Epithelial cell of esophagus (primary cell): ENCODE measurements around the gene DMAC1.

Experiments used
- DNase-seq: peaks from one replicate; pipeline ENCODE4 v3.0.0; 2010; ENCODE audit warnings: low read depth
- H3K4me3 ChIP-seq: 2 replicates; pipeline ENCODE4 v1.5.1; 2011; ENCODE audit warnings: mild to moderate bottlenecking, low read length, control low read depth
- TF ChIP-seq, protein P1 (sequence below): IDR thresholded peaks from 2 replicates; pipeline ENCODE4 v1.5.1; 2011; ENCODE audit warnings: low read depth, mild to moderate bottlenecking, low read length, control low read depth, inconsistent platforms; ENCODE audit not compliant: insufficient read depth; ENCODE audit errors: missing control alignments

Gene DMAC1

DNA sequence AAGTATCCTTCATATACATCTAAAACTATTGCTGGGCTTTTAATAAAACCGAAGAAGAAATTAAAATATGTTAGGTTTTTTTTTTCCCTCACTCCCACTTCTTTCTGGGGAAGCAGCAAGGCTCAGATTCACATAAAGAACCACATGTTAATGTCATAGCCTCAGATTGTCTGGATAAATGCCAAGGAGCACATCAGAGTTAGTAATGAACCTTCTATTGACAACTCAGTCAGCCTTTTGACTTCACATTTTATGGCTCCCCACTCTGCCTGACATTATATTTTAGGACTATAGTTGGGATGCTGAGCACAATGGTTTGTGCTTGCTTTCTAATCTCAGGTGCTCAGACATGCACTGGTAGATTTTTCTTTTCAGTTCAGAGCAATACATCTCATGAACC, 21.8 kb downstream of the DMAC1 start:
- TF ChIP-seq, protein P1, sequence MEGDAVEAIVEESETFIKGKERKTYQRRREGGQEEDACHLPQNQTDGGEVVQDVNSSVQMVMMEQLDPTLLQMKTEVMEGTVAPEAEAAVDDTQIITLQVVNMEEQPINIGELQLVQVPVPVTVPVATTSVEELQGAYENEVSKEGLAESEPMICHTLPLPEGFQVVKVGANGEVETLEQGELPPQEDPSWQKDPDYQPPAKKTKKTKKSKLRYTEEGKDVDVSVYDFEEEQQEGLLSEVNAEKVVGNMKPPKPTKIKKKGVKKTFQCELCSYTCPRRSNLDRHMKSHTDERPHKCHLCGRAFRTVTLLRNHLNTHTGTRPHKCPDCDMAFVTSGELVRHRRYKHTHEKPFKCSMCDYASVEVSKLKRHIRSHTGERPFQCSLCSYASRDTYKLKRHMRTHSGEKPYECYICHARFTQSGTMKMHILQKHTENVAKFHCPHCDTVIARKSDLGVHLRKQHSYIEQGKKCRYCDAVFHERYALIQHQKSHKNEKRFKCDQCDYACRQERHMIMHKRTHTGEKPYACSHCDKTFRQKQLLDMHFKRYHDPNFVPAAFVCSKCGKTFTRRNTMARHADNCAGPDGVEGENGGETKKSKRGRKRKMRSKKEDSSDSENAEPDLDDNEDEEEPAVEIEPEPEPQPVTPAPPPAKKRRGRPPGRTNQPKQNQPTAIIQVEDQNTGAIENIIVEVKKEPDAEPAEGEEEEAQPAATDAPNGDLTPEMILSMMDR, result no peak
- no peak overlapping the region for H3K4me3 ChIP-seq
- peak; percentile 31 for DNase-seq

DNA sequence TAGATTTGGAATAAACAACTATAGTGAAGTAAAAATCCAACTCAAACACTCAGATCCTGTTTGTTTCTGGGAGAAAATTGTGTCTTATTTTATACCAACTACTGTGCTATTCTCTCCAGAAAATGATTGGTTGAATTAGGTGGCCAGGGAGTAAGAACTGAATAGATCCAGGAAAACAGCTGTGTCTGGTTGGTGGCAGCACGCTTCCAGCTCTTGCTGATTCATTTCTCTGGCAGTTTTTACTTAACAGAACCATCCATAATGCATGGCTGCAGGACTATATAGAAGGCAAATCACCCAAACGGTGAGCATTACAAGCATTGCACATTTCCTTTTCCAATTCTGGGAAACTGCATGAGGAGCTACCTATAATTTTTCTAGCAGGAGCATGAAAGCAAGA, 29.5 kb downstream of the DMAC1 start:
- TF ChIP-seq, protein P1, result no peak
- H3K4me3 ChIP-seq, result no peak overlapping the region
- no peak for DNase-seq

DNA sequence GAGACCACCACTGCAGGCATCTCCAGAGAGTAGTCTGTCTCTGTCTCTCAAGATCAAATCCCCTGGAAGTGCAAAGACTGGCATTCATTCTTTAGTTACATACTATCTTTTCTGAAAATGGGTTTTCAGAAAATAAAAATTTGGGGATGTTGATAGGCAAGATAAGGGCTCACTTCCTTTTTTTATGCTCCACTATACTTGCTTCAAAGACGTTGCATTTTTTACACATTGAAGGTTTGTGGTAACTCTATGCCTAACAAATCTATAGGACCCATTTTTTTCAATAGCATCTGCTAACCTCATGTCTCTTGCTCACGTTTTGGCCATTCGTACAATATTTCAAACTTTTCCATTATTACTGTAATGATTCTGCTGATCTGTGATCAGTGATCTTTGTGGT, 37.0 kb downstream of the DMAC1 start:
- TF ChIP-seq, protein P1, result no peak
- no peak overlapping the region for H3K4me3 ChIP-seq
- DNase-seq, result no peak

DNA sequence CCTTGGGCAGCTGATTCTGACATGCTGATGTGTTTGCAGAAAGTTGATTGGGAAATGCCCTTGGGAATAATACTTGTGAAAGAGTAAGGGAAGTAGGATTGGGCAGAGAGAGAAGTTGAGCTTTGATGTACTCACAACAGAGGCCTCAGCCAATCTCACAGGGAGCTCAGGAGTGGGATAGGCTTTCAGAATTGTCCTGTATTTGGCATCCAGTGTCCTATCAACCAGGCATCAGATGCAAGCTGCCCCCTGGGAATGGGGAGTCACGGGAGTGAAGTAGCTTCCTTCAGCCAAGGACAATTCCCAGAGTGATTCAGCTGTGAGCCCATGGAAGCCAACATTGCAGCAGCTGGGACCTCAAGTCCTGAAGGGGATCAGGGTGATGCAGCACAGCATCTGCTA, 39.6 kb downstream of the DMAC1 start:
- H3K4me3 ChIP-seq, result no peak overlapping the region
- TF ChIP-seq, protein P1, result no peak
- no peak for DNase-seq

DNA sequence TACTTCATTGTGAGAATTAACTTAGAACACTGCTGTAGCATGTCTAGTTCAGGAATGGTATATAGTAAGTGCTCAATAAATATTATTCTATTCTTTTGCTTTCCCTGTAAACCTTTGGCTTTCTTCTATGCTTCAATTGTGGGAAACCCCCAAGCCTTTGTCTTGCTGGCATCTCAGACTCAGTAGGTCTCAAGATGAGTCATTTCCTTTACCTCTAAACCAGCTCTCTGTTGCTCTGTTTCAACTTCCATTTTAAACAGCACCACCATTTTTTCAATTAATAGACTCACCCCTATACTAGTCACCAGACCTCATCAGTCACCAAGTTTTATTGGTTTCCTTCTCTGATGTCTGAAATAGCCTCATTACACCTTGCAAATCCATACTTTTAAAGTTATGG, 43.5 kb downstream of the DMAC1 start:
- no peak overlapping the region for H3K4me3 ChIP-seq
- TF ChIP-seq, protein P1, result no peak
- peak; percentile 59 for DNase-seq

DNA sequence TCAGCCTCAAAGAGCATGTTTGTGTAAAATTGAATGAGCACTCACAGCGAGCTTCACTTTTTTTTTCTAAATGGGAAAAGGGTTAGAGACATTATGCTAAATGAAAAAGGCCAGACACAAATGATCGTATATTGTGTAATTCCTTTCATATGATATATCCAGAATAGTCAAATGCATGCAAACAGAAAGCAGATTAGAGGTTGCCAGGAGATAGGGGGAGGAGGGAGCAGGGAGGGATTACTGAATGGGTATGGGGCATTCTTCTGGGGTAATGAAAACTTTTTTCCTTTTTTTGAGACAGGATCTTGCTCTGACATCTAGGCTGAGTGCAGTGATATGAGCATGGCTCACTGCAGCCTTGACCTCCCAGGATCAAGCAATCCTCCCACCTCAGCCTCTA, 47.1 kb downstream of the DMAC1 start:
- DNase-seq, result no peak
- H3K4me3 ChIP-seq, result no peak overlapping the region
- TF ChIP-seq, protein P1, result no peak
